ENCODE results near the gene TCOF1.

DNA sequence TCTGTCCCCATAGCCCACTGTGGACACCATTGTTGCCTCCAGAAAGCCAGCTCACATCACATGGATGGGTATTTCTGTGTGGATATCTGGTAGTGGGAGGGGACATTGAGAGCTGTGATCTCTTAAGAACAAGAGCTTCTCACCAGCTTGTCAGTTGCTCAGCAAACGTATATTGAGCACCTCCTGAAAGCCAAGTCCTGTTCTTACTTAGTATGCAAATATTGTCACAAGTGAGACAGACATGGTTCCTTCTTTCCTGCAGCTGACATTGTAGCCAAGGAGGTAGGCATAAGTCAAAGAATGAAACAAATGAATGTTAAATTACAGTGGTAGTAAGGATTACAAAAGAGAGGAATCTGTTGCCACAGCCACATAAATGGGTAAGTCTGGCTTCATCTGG is 3.8 kb downstream of the TCOF1 start:
- TF ChIP-seq, protein P1, sequence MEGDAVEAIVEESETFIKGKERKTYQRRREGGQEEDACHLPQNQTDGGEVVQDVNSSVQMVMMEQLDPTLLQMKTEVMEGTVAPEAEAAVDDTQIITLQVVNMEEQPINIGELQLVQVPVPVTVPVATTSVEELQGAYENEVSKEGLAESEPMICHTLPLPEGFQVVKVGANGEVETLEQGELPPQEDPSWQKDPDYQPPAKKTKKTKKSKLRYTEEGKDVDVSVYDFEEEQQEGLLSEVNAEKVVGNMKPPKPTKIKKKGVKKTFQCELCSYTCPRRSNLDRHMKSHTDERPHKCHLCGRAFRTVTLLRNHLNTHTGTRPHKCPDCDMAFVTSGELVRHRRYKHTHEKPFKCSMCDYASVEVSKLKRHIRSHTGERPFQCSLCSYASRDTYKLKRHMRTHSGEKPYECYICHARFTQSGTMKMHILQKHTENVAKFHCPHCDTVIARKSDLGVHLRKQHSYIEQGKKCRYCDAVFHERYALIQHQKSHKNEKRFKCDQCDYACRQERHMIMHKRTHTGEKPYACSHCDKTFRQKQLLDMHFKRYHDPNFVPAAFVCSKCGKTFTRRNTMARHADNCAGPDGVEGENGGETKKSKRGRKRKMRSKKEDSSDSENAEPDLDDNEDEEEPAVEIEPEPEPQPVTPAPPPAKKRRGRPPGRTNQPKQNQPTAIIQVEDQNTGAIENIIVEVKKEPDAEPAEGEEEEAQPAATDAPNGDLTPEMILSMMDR (IDR thresholded peaks at IDR 0.05; ENCODE audit: low read length): no peak
- no peak for TF ChIP-seq EZH2 (IDR thresholded peaks at IDR 0.05; ENCODE audit: borderline replicate concordance, low read length)

Data from OCI-LY1 (cell line).